GM12891 (cell line): Measurements from ENCODE around the gene PEAK1.

Source experiments
- POLR2A ChIP-seq: IDR thresholded peaks from 2 replicates; pipeline ENCODE4 v1.6.1; 2011; ENCODE audit warnings: low read depth, low read length, control low read depth
- POLR2AphosphoS5 ChIP-seq: IDR thresholded peaks from 2 replicates; pipeline ENCODE4 v1.6.1; 2011; ENCODE audit warnings: low read depth, low read length, control low read depth
- SPI1 ChIP-seq: IDR thresholded peaks from 2 replicates; pipeline ENCODE4 v1.6.1; 2011; ENCODE audit warnings: low read depth, low read length, control low read depth
- TAF1 ChIP-seq: IDR thresholded peaks from 2 replicates; pipeline ENCODE4 v1.6.1; 2011; ENCODE audit warnings: low read depth, low read length, control low read depth

- no peak for TF ChIP-seq POLR2A
- no peak for TF ChIP-seq POLR2AphosphoS5
- TF ChIP-seq SPI1: no peak
- no peak for TF ChIP-seq TAF1
These were observed 276.3 kb downstream of the PEAK1 start for GRCh38 chr15:77143616-77144015.
